Mammary epithelial cell (primary cell): ENCODE measurements around the gene CBX4.

Experiments
- EZH2 ChIP-seq: IDR thresholded peaks from 2 replicates; pipeline ENCODE4 v1.6.1; 2012; ENCODE audit warnings: low read length, inconsistent platforms, borderline replicate concordance
- TF ChIP-seq, protein P1 (sequence below), 2 donors: IDR thresholded peaks in 1 of 2; conservative IDR thresholded peaks in 1 of 2; 2 replicates each; pipeline ENCODE4 v1.5.1; 2011 to 2012; ENCODE audit warnings: inconsistent platforms in 2 of 2, low read length in 2 of 2, mild to moderate bottlenecking in 2 of 2, control low read depth in 1 of 2, low read depth in 1 of 2; ENCODE audit not compliant: insufficient read depth in 1 of 2; ENCODE audit errors: extremely low read depth in 1 of 2

DNA sequence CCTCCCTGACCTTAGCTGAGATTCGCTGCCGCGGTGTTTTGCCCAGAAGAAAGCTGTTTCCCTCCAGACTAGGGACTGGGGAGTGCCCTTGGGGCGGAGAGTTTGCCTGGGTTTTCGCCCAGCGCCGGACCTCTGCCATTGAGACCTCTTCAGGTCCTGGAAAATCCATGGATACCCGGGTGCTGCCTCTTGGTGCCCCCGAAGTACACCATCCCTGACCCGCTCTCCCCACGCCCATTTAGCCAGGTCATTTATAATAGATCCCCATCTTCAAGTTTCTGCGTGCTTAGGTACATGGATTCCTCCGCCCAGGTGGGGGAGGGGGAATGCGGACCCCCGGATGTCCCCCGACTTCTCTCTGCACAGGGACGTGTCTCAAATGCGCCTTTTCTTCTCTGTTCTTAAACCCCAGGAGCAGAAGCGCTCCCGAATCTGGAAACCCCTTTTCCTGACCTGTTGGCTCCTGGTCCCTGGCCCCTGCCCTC is 27.3 kb downstream of the CBX4 start:
- TF ChIP-seq, protein P1, sequence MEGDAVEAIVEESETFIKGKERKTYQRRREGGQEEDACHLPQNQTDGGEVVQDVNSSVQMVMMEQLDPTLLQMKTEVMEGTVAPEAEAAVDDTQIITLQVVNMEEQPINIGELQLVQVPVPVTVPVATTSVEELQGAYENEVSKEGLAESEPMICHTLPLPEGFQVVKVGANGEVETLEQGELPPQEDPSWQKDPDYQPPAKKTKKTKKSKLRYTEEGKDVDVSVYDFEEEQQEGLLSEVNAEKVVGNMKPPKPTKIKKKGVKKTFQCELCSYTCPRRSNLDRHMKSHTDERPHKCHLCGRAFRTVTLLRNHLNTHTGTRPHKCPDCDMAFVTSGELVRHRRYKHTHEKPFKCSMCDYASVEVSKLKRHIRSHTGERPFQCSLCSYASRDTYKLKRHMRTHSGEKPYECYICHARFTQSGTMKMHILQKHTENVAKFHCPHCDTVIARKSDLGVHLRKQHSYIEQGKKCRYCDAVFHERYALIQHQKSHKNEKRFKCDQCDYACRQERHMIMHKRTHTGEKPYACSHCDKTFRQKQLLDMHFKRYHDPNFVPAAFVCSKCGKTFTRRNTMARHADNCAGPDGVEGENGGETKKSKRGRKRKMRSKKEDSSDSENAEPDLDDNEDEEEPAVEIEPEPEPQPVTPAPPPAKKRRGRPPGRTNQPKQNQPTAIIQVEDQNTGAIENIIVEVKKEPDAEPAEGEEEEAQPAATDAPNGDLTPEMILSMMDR (conservative IDR thresholded peaks at IDR 0.05 in 1 of 2, IDR thresholded peaks at IDR 0.05 in 1 of 2; ENCODE audit: extremely low read depth in 1 of 2, insufficient read depth in 1 of 2, low read depth in 1 of 2, low read length in 2 of 2) = no peak
- peak; percentile 64 for TF ChIP-seq EZH2
